ENCODE data around the gene SRSF6. TPM values are rescaled to one million over a fixed set of nuclear protein-coding genes. Genes with fewer than 3 reads are reported as not detected.
"Not testable (repeated sequence)": the region's sequence is repeated elsewhere in the genome, so short reads cannot be mapped to it uniquely, and the experiment has no call there.

SRSF6 gene
- total RNA-seq, 2 experiments from 2014 or later, result 166 to 172 TPM

- ChIA-PET POLR2A (interaction anchor here (1.1 kb wide), 1 partner anchor 19 kb away, joined by 7 read pairs; no protein-coding TSS in a partner anchor), CTCF (interaction anchor here (1.1 to 1.4 kb wide), 3 partner anchors 10 to 625 kb away, joined by 3 to 5 read pairs (median 4); no protein-coding TSS in a partner anchor)
- DNase-seq, H3K27me3 Mint-ChIP-seq, H3K9me3 Mint-ChIP-seq: not testable (repeated sequence)
- Mint-ChIP-seq H3K27ac (peak overlapping the region; percentile 96), H3K4me1 (peaks cover 30% of the 10 kb centered on the region), H3K36me3 (ENCODE audit: low read depth) (peaks cover 24% of the 10 kb centered on the region), H3K4me3 (peak overlapping the region; percentile 78)
Observed at GRCh38 chr20:43456252-43456651, 1.4 kb upstream of the SRSF6 start.

GRCh38 chr20:43456809-43457639, 672 bp upstream of the SRSF6 start:
- peaks cover 36% of the 10 kb centered on the region for H3K4me1 Mint-ChIP-seq
- no peaks in the 10 kb centered on the region for H3K9me3 Mint-ChIP-seq
- peak; percentile 93 for DNase-seq
- peaks cover 10% of the 10 kb centered on the region for H3K27me3 Mint-ChIP-seq
- H3K27ac Mint-ChIP-seq, result peak overlapping the region; percentile 96
- ChIA-PET CTCF (interaction anchor here (0.6 to 1.4 kb wide), 5 partner anchors 8 to 624 kb away, joined by 3 to 5 read pairs (median 3); no protein-coding TSS in a partner anchor), POLR2A (interaction anchor here (0.6 to 1.1 kb wide), 5 partner anchors 9 to 1061 kb away, joined by 3 to 7 read pairs (median 4); no protein-coding TSS in a partner anchor)
- peaks cover 30% of the 10 kb centered on the region for H3K36me3 Mint-ChIP-seq (ENCODE audit: low read depth)
- H3K4me3 Mint-ChIP-seq, result peak overlapping the region; percentile 78

- DNase-seq, result no peak
- Mint-ChIP-seq H3K4me1 (peaks cover 43% of the 10 kb centered on the region), H3K9me3 (no peaks in the 10 kb centered on the region), H3K27ac (peak overlapping the region; percentile 96), H3K36me3 (ENCODE audit: low read depth) (peaks cover 39% of the 10 kb centered on the region), H3K4me3 (peak overlapping the region; percentile 78), H3K27me3 (peaks cover 7% of the 10 kb centered on the region)
- CTCF ChIA-PET, result interaction anchor here (0.7 kb wide), 1 partner anchor 732 kb away, joined by 3 read pairs; no protein-coding TSS in a partner anchor
- POLR2A ChIA-PET, result interaction anchor here (0.5 kb wide), 1 partner anchor 519 kb away, joined by 3 read pairs; no protein-coding TSS in a partner anchor
Observed at GRCh38 chr20:43458422-43458924, 777 bp downstream of the SRSF6 start.

GRCh38 chr20:43459022-43459942, 1.6 kb downstream of the SRSF6 start:
- ChIA-PET CTCF (no interaction called here), POLR2A (no interaction called here)
- no peaks in the 10 kb centered on the region for H3K9me3 Mint-ChIP-seq
- peak overlapping the region; percentile 85 for H3K27ac Mint-ChIP-seq
- H3K4me3 Mint-ChIP-seq, result peak overlapping the region; percentile 78
- peak; percentile 23 for DNase-seq
- H3K4me1 Mint-ChIP-seq, result peaks cover 43% of the 10 kb centered on the region
- H3K36me3 Mint-ChIP-seq (ENCODE audit: low read depth), result peaks cover 47% of the 10 kb centered on the region
- H3K27me3 Mint-ChIP-seq, result peaks cover 4% of the 10 kb centered on the region

- Mint-ChIP-seq H3K9me3 (no peaks in the 10 kb centered on the region), H3K4me3 (peak overlapping the region; percentile 20), H3K27me3 (peaks cover under 1% of the 10 kb centered on the region), H3K4me1 (peaks cover 43% of the 10 kb centered on the region), H3K36me3 (ENCODE audit: low read depth) (peaks cover 56% of the 10 kb centered on the region), H3K27ac (no peak overlapping the region)
- POLR2A ChIA-PET, result no interaction called here
- CTCF ChIA-PET, result no interaction called here
- DNase-seq, result no peak
Observed at GRCh38 chr20:43460172-43460829, 2.6 kb downstream of the SRSF6 start.

- POLR2A ChIA-PET, result interaction anchor here (1.0 kb wide), 1 partner anchor 11 kb away, joined by 4 read pairs; no protein-coding TSS in a partner anchor
- Mint-ChIP-seq H3K9me3 (no peaks in the 10 kb centered on the region), H3K27ac (no peak overlapping the region), H3K4me1 (peaks cover 43% of the 10 kb centered on the region), H3K27me3 (no peaks in the 10 kb centered on the region), H3K36me3 (ENCODE audit: low read depth) (peaks cover 59% of the 10 kb centered on the region), H3K4me3 (no peak overlapping the region)
- no peak for DNase-seq
- CTCF ChIA-PET, result no interaction called here
Observed at GRCh38 chr20:43460830-43461200, 3.1 kb downstream of the SRSF6 start.

GRCh38 chr20:43461894-43462659, 4.4 kb downstream of the SRSF6 start:
- peak overlapping the region; percentile 25 for H3K27ac Mint-ChIP-seq
- H3K36me3 Mint-ChIP-seq (ENCODE audit: low read depth), result peaks cover 69% of the 10 kb centered on the region
- no peak for DNase-seq
- H3K4me3 Mint-ChIP-seq, result no peak overlapping the region
- H3K27me3 Mint-ChIP-seq, result no peaks in the 10 kb centered on the region
- CTCF ChIA-PET, result no interaction called here
- H3K4me1 Mint-ChIP-seq, result peaks cover 38% of the 10 kb centered on the region
- H3K9me3 Mint-ChIP-seq, result no peaks in the 10 kb centered on the region
- POLR2A ChIA-PET, result no interaction called here

- H3K4me3 Mint-ChIP-seq, result no peak overlapping the region
- no peak for DNase-seq
- H3K27ac Mint-ChIP-seq, result no peak overlapping the region
- CTCF ChIA-PET, result no interaction called here
- no peaks in the 10 kb centered on the region for H3K27me3 Mint-ChIP-seq
- no peaks in the 10 kb centered on the region for H3K9me3 Mint-ChIP-seq
- peaks cover 38% of the 10 kb centered on the region for H3K4me1 Mint-ChIP-seq
- H3K36me3 Mint-ChIP-seq (ENCODE audit: low read depth), result peaks cover 70% of the 10 kb centered on the region
- POLR2A ChIA-PET, result no interaction called here
Observed at GRCh38 chr20:43462660-43463526, 5.2 kb downstream of the SRSF6 start.

GRCh38 chr20:43463527-43464218, 6.0 kb downstream of the SRSF6 start:
- POLR2A ChIA-PET, result no interaction called here
- Mint-ChIP-seq H3K27me3 (no peaks in the 10 kb centered on the region), H3K36me3 (ENCODE audit: low read depth) (peaks cover 69% of the 10 kb centered on the region), H3K9me3 (no peaks in the 10 kb centered on the region), H3K27ac (no peak overlapping the region), H3K4me3 (no peak overlapping the region), H3K4me1 (peaks cover 38% of the 10 kb centered on the region)
- CTCF ChIA-PET, result no interaction called here
- no peak for DNase-seq

- Mint-ChIP-seq H3K4me1 (peaks cover 33% of the 10 kb centered on the region), H3K27ac (no peak overlapping the region), H3K9me3 (no peaks in the 10 kb centered on the region), H3K4me3 (no peak overlapping the region), H3K36me3 (ENCODE audit: low read depth) (peaks cover 63% of the 10 kb centered on the region), H3K27me3 (no peaks in the 10 kb centered on the region)
- CTCF ChIA-PET, result no interaction called here
- POLR2A ChIA-PET, result no interaction called here
- DNase-seq, result no peak
Observed at GRCh38 chr20:43464219-43464790, 6.6 kb downstream of the SRSF6 start.
